ENCODE results near the gene PLAAT1. TPM values are rescaled to one million over a fixed set of nuclear protein-coding genes. Genes with fewer than 3 reads are reported as not detected.

Gene PLAAT1
- polyA plus RNA-seq, 1 experiment, result 0.13 TPM

GRCh38 chr3:193250492-193250891, 9.5 kb downstream of the PLAAT1 start:
- POLR2A ChIA-PET, result no interaction called here
- DNase-seq (ENCODE audit: low read depth), result no peak
- no peak overlapping the region for H3K4me3 ChIP-seq (ENCODE audit: low read depth, low read length)
- no peak for TF ChIP-seq CTCF (IDR thresholded peaks at IDR 0.05; ENCODE audit: insufficient read depth, low read depth, low read length)
- no peaks in the 10 kb centered on the region for H3K27me3 ChIP-seq (ENCODE audit: control insufficient read depth, insufficient read depth, low read length)
- CTCF ChIA-PET, result no interaction called here
- H3K36me3 ChIP-seq (ENCODE audit: control insufficient read depth, insufficient read depth, low read length), result no peaks in the 10 kb centered on the region

DNA sequence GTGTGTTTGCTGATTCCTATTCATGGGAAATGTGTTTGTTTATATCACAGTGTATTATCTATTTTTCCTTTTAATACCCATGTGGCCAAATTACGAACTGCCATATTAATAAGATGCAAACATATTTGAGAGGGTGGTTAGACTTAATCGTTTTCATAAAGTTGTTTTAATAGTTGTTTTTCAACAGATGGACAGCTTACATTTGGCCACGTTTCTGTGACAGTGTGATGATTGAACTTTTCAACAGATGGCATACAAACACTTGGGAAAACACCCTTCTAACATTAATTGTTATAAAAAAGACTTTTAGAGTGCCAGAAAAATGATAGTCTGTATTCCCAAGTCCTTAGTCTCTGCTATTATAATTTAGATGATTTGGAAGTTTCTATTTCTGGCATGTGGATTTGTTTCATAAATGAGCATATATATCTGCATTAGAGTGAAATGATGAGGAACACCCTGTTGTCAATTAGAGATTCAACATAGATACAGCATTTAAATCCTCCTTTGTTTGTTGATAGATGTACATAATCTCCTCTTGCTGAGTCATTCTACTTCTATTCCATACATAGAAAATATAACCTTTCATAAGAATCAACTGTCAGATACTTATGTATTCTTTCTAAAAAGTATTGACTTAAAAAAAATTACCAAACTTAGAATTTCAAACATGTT, 13.1 kb downstream of the PLAAT1 start:
- H3K27me3 ChIP-seq (ENCODE audit: control insufficient read depth, insufficient read depth, low read length), result no peaks in the 10 kb centered on the region
- POLR2A ChIA-PET, result no interaction called here

GRCh38 chr3:193261970-193262369, 20.9 kb downstream of the PLAAT1 start:
- Histone ChIP-seq H3K4me3 (ENCODE audit: low read depth, low read length) (no peak overlapping the region), H3K36me3 (ENCODE audit: control insufficient read depth, insufficient read depth, low read length) (no peaks in the 10 kb centered on the region), H3K27me3 (ENCODE audit: control insufficient read depth, insufficient read depth, low read length) (no peaks in the 10 kb centered on the region)
- POLR2A ChIA-PET, result no interaction called here
- TF ChIP-seq CTCF (IDR thresholded peaks at IDR 0.05; ENCODE audit: insufficient read depth, low read depth, low read length), result no peak
- CTCF ChIA-PET, result no interaction called here
- no peak for DNase-seq (ENCODE audit: low read depth)

More for the DNA sequence above, 13.1 kb downstream of the PLAAT1 start:
- no peak for TF ChIP-seq CTCF (IDR thresholded peaks at IDR 0.05; ENCODE audit: insufficient read depth, low read depth, low read length)
- Histone ChIP-seq H3K4me3 (ENCODE audit: low read depth, low read length) (no peak overlapping the region), H3K36me3 (ENCODE audit: control insufficient read depth, insufficient read depth, low read length) (no peaks in the 10 kb centered on the region)
- CTCF ChIA-PET, result interaction anchor here (0.6 kb wide), 1 partner anchor 504 kb away, joined by 3 read pairs; no protein-coding TSS in a partner anchor
- DNase-seq (ENCODE audit: low read depth), result no peak

DNA sequence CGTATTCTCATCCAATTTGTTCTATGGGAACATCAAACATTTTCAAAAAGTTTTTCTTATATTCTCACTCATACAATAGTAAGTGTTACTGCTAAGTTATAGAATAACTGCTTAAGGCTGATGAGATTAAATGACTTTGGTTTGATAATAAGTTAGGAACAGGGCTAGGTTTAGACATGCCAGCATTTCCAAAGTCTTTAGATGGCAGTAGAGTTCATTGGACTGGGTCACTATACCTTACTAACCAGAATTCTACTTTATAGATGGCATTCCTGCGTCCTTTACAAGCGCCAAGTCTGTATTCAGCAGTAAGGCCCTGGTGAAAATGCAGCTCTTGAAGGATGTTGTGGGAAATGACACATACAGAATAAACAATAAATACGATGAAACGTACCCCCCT, 21.7 kb downstream of the PLAAT1 start:
- no peaks in the 10 kb centered on the region for H3K27me3 ChIP-seq (ENCODE audit: control insufficient read depth, insufficient read depth, low read length)
- H3K36me3 ChIP-seq (ENCODE audit: control insufficient read depth, insufficient read depth, low read length), result no peaks in the 10 kb centered on the region
- no peak overlapping the region for H3K4me3 ChIP-seq (ENCODE audit: low read depth, low read length)
- POLR2A ChIA-PET, result no interaction called here
- CTCF ChIA-PET, result no interaction called here
- TF ChIP-seq CTCF (IDR thresholded peaks at IDR 0.05; ENCODE audit: insufficient read depth, low read depth, low read length), result no peak
- DNase-seq (ENCODE audit: low read depth), result no peak

GRCh38 chr3:193269343-193270028, 28.5 kb downstream of the PLAAT1 start:
- Histone ChIP-seq H3K36me3 (ENCODE audit: control insufficient read depth, insufficient read depth, low read length) (no peaks in the 10 kb centered on the region), H3K27me3 (ENCODE audit: control insufficient read depth, insufficient read depth, low read length) (no peaks in the 10 kb centered on the region), H3K4me3 (ENCODE audit: low read depth, low read length) (no peak overlapping the region)
- ChIA-PET CTCF (no interaction called here), POLR2A (no interaction called here)
- DNase-seq (ENCODE audit: low read depth), result no peak
- no peak for TF ChIP-seq CTCF (IDR thresholded peaks at IDR 0.05; ENCODE audit: insufficient read depth, low read depth, low read length)
